Nephron progenitor cell (in vitro differentiated cells): ENCODE results near the gene MYBL2.

Source experiments
- DNase-seq: peaks from one replicate; pipeline ENCODE4 v3.0.0; 2021
- H3K27ac Mint-ChIP-seq: 2 replicates; pipeline ENCODE4 v1.8.0; 2021; ENCODE audit warnings: mild to moderate bottlenecking, moderate library complexity, mixed read lengths
- H3K27me3 Mint-ChIP-seq: 2 replicates; pipeline ENCODE4 v1.8.0; 2021; ENCODE audit warnings: mild to moderate bottlenecking, low read depth, mixed read lengths; ENCODE audit not compliant: poor library complexity
- H3K36me3 Mint-ChIP-seq: 2 replicates; pipeline ENCODE4 v1.8.0; 2021; ENCODE audit warnings: low read depth, mixed read lengths
- H3K4me1 Mint-ChIP-seq: 2 replicates; pipeline ENCODE4 v1.8.0; 2021; ENCODE audit warnings: mixed read lengths
- H3K4me3 Mint-ChIP-seq: 2 replicates; pipeline ENCODE4 v1.8.0; 2021; ENCODE audit warnings: mild to moderate bottlenecking, moderate library complexity, mixed read lengths
- H3K9me3 Mint-ChIP-seq: 2 replicates; pipeline ENCODE4 v1.8.0; 2021; ENCODE audit warnings: mild to moderate bottlenecking, moderate library complexity, mixed read lengths
- TF ChIP-seq, protein P1 (sequence below): fragments of 200-600 bp; sonication (generic); IDR thresholded peaks from 2 replicates; pipeline ENCODE4 v1.5.0; 2021; ENCODE audit warnings: antibody characterized with exemption

Gene MYBL2

DNA sequence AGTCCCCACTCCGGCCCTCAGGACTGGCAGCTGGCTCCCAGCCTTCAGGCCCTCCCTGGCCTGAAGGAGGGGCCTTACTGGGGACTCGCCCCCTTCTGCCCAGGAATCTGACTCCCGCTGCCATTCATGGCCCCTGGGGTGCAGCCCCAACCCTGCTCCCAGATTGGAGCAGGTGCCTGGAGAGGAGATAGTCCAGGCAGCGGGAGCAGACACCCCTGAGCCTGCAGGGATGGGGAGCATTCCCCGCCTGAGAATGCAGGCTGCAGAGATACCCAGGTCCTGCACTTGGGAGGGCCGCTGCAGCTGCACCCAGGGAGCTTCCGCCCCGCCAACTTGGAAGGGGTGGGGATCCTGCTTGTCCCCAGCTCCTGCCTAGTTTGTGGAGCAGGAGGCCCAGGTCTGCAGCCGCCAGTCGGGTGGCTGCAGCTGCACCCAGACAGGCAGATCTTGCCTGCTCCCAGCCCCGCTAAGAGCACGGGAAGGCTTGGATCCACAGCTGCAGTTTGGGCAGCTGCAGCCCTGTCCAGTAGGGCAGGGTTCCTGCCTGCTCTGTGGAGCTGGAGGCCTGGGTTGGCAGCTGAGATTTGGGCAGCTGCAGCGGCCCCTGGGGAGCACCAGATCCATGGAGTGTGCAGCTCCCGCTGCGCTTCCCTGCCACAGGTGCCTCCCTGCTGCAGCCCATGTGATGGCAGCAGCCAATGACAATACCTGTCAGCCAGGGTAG, 54.7 kb downstream of the MYBL2 start:
- TF ChIP-seq, protein P1, sequence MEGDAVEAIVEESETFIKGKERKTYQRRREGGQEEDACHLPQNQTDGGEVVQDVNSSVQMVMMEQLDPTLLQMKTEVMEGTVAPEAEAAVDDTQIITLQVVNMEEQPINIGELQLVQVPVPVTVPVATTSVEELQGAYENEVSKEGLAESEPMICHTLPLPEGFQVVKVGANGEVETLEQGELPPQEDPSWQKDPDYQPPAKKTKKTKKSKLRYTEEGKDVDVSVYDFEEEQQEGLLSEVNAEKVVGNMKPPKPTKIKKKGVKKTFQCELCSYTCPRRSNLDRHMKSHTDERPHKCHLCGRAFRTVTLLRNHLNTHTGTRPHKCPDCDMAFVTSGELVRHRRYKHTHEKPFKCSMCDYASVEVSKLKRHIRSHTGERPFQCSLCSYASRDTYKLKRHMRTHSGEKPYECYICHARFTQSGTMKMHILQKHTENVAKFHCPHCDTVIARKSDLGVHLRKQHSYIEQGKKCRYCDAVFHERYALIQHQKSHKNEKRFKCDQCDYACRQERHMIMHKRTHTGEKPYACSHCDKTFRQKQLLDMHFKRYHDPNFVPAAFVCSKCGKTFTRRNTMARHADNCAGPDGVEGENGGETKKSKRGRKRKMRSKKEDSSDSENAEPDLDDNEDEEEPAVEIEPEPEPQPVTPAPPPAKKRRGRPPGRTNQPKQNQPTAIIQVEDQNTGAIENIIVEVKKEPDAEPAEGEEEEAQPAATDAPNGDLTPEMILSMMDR, result no peak
- H3K27ac Mint-ChIP-seq, result no peak overlapping the region
- DNase-seq, result no peak
- peaks cover 12% of the 10 kb centered on the region for H3K36me3 Mint-ChIP-seq
- H3K4me1 Mint-ChIP-seq, result peaks cover 7% of the 10 kb centered on the region
- peaks cover 3% of the 10 kb centered on the region for H3K27me3 Mint-ChIP-seq
- H3K9me3 Mint-ChIP-seq, result no peaks in the 10 kb centered on the region
- no peak overlapping the region for H3K4me3 Mint-ChIP-seq

DNA sequence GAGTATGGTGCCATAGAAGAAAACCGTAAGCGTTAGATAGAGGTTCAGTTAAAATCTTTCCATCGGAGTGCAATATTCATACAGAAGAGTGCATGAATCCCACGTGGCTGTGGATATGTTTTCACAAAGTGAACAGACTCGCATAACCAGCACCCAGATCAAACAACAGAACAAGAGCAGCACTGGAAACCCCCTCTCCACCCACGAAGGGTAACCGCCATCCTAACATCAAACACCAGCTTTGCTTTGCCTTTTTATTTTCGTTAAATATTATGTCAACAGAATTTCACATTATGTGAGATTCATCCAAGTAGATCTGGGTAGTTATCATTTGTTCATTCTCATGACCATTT, 55.2 kb downstream of the MYBL2 start:
- no peak for DNase-seq
- H3K27me3 Mint-ChIP-seq, result peaks cover 3% of the 10 kb centered on the region
- H3K4me1 Mint-ChIP-seq, result peaks cover 7% of the 10 kb centered on the region
- H3K36me3 Mint-ChIP-seq, result peaks cover 12% of the 10 kb centered on the region
- TF ChIP-seq, protein P1, result no peak
- no peak overlapping the region for H3K4me3 Mint-ChIP-seq
- H3K9me3 Mint-ChIP-seq, result no peaks in the 10 kb centered on the region
- H3K27ac Mint-ChIP-seq, result no peak overlapping the region

DNA sequence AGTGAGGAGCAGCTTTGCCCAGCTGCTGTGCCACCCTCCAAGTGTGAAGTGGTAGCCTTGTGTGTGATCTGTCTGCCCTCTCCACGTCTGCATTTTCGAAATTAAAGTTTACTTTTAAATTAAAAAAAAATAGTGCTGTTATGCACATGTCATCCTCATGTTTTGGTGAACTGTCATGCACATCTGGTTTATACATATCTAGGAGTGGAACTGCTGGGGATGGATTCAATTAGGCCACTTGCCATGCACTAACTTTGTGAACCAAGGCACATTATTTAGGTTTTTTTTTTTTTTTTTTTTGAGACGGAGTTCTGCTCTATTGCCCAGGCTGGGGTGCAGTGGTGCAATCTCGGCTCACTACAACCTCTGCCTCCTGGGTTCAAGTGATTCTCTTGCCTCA, 56.3 kb downstream of the MYBL2 start:
- TF ChIP-seq, protein P1, result no peak
- peaks cover 7% of the 10 kb centered on the region for H3K4me1 Mint-ChIP-seq
- H3K4me3 Mint-ChIP-seq, result no peak overlapping the region

GRCh38 chr20:43723735-43724134, 56.8 kb downstream of the MYBL2 start:
- Mint-ChIP-seq H3K4me1 (peaks cover 7% of the 10 kb centered on the region), H3K4me3 (no peak overlapping the region), H3K9me3 (no peaks in the 10 kb centered on the region), H3K27me3 (peaks cover 3% of the 10 kb centered on the region), H3K27ac (no peak overlapping the region), H3K36me3 (peaks cover 12% of the 10 kb centered on the region)
- DNase-seq, result no peak
- TF ChIP-seq, protein P1, result no peak

More for the DNA sequence above, 56.3 kb downstream of the MYBL2 start:
- Mint-ChIP-seq H3K27me3 (peaks cover 3% of the 10 kb centered on the region), H3K36me3 (peaks cover 12% of the 10 kb centered on the region), H3K27ac (no peak overlapping the region), H3K9me3 (no peaks in the 10 kb centered on the region)
- no peak for DNase-seq

DNA sequence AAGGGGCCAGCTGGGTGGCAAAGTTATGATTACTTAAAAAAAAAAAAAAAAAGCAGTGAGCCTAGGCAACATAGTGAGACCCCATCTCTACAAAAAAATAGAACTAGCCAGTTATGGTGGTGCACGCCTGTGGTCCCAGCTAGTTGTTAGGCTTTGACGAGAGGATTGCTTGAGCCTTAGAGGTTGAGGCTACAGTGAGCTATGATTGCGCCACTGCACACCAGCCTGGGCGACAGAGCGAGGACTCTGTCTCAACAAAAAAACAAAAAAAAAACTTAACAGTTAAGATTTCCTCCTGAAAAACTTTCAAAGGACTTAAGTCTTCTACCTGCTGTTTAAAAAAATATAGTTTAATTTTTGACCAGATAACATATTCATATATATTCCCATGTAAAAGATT, 57.5 kb downstream of the MYBL2 start:
- TF ChIP-seq, protein P1, result no peak
- no peak for DNase-seq
- H3K27ac Mint-ChIP-seq, result no peak overlapping the region
- H3K4me1 Mint-ChIP-seq, result peaks cover 7% of the 10 kb centered on the region
- peaks cover 6% of the 10 kb centered on the region for H3K36me3 Mint-ChIP-seq
- H3K9me3 Mint-ChIP-seq, result no peaks in the 10 kb centered on the region
- peaks cover 3% of the 10 kb centered on the region for H3K27me3 Mint-ChIP-seq
- H3K4me3 Mint-ChIP-seq, result no peak overlapping the region

DNA sequence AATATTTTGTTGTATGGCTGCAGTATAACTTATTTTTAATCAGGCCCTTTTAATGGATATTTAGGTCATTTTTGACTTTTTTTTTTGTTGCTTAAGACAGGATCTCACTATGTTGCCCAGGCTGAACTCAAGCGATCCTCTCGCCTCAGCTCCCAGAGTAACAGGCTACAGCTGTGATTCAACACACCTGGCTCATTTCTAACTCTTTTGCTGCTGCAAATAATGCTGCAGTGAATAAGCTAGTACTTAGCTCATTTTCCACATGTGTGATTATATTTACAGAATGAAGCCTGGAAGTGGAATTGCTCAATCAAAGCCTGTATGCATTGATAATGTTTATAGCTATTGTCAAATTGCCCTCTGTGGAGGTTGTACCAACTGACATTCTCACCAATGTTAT, 58.8 kb downstream of the MYBL2 start:
- Mint-ChIP-seq H3K36me3 (no peaks in the 10 kb centered on the region), H3K9me3 (no peaks in the 10 kb centered on the region), H3K4me1 (peaks cover 4% of the 10 kb centered on the region), H3K4me3 (no peak overlapping the region), H3K27ac (no peak overlapping the region), H3K27me3 (peaks cover 7% of the 10 kb centered on the region)
- no peak for DNase-seq
- TF ChIP-seq, protein P1, result no peak
